Gastrocnemius medialis (tissue), 4 donors: ENCODE data around the gene ASIC4.

Source experiments
- CTCF ChIP-seq, 5 experiments: fragments of 450-650 bp in 3 of 5; fragments of 200-600 bp in 2 of 5; sonication (generic) in 2 of 5; IDR thresholded peaks in 4 of 5; conservative IDR thresholded peaks in 1 of 5; 1 replicate in 4 of 5; 2 replicates in 1 of 5; pipeline ENCODE4 v1.5.1; 2016 to 2019; ENCODE audit warnings: antibody characterized with exemption in 5 of 5, mild to moderate bottlenecking in 3 of 5, moderate library complexity in 3 of 5
- POLR2A ChIP-seq, 2 donors: fragments of 450-650 bp; IDR thresholded peaks; one replicate each; pipeline ENCODE4 v1.6.1; 2017; ENCODE audit warnings: antibody characterized with exemption in 2 of 2, mild to moderate bottlenecking in 2 of 2, moderate library complexity in 2 of 2

- no peak for TF ChIP-seq POLR2A (IDR thresholded peaks at IDR 0.05)
- no peak for TF ChIP-seq CTCF (IDR thresholded peaks at IDR 0.05 in 4 of 5, conservative IDR thresholded peaks at IDR 0.05 in 1 of 5)
Measured at GRCh38 chr2:219524817-219525216, 10.5 kb downstream of the ASIC4 start.
